ENCODE results near the gene CHRNE. TPM values are rescaled to one million over a fixed set of nuclear protein-coding genes. Genes with fewer than 3 reads are reported as not detected.
A peak's percentile ranks its signal among the peaks of the same experiment; 100 is the strongest.

CHRNE gene
- polyA plus RNA-seq, 2 of the 4 experiments (the other 2 are of a cell fraction): 0.10 to 0.13 TPM

DNA sequence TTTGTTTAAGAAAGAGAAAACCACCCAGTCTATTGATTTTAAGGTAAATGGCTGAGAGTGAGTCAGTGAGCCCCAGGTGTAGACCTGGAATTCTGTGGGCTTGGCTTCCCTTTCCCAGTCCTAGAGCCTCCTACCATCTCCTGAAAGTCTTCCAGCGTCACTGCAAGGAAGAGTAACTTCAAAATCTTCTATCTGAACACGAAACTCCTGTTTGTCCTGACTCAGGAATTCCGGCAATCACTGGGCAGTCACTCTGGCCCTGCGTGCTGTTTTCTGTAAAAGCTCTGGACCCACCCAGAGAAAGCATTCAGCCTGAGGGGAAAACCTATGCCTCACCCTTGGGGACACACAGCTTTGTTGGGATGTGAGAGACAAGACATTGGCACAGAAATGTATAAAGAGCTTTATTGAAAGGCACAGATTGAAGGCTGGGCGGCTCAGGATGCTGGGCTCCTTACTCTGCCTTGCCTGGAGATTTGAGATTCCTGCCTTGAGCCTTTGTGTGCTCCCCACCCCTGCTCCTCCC lies 53.8 kb downstream of the CHRNE start:
- TF ChIP-seq GATA3 (IDR thresholded peaks at IDR 0.05; ENCODE audit: borderline replicate concordance) (peak; percentile 36; the same call in 1 of the 2 replicates), MAFK (IDR thresholded peaks at IDR 0.05; ENCODE audit: partially characterized antibody) (peak; percentile 77), EP300 (IDR thresholded peaks at IDR 0.05) (peak in 1 of 2 experiments; percentile 4; a peak in 1 of 5 replicates), HMGXB4 (CRISPR knock-in tag; IDR thresholded peaks at IDR 0.05; ENCODE audit: borderline replicate concordance) (no peak)
- Histone ChIP-seq H3K4me2 (peak overlapping the region; percentile 68), H3K9me3 (no peaks in the 10 kb centered on the region), H3K4me3 (no peak overlapping the region), H3K27ac (peak overlapping the region; percentile 43 to 78), H3K4me1 (peaks cover 65% of the 10 kb centered on the region)
- ATAC-seq: peak; percentile 49 to 79; a peak in 5 of 6 replicates
- peak; percentile 98 for FAIRE-seq
- DNase-seq (ENCODE audit: low read depth in 1 of 2, low spot score in 1 of 2): peak; percentile 80 to 83
- ChIA-PET CTCF (interaction anchor here (0.7 to 4.4 kb wide), 8 partner anchors 9 to 59 kb away, joined by 3 to 18 read pairs (median 8); no protein-coding TSS in a partner anchor), POLR2A (interaction anchor here (1.0 kb wide), 2 partner anchors 53 to 59 kb away, joined by 3 to 6 read pairs; no protein-coding TSS in a partner anchor)
- 13% methylated on average over 5 of the region's 5 CpGs for WGBS (ENCODE audit: missing lambda C conversion rate)

Other genes with a start within 250 kb of the CHRNE start
- 30.2 and 35.5 TPM in 2 replicates for gene PELP1, start 199.0 kb downstream of the CHRNE start, polyA plus RNA-seq (2011; rRNA removed)
- 52.5 to 60.0 TPM (median 56.1 TPM) in 3 replicates for gene PELP1, start 199.0 kb downstream of the CHRNE start, polyA plus RNA-seq (2017; fragmentation: RNase III; extraction: RNeasy Plus Mini Kit Qiagen cat#74134 plus additional on column Dnase treatment)
- gene ARRB2, start 192.5 kb downstream of the CHRNE start, polyA plus RNA-seq (2011; rRNA removed): 73.1 and 74.9 TPM in 2 replicates
- gene ARRB2, start 192.5 kb downstream of the CHRNE start, polyA plus RNA-seq (2017; fragmentation: RNase III; extraction: RNeasy Plus Mini Kit Qiagen cat#74134 plus additional on column Dnase treatment): 61.0 to 68.2 TPM (median 67.8 TPM) in 3 replicates
- 57.2 and 74.0 TPM in 2 replicates for gene MED11, start 171.7 kb downstream of the CHRNE start, polyA plus RNA-seq (2011; rRNA removed)
- 52.6 to 62.5 TPM (median 58.1 TPM) in 3 replicates for gene MED11, start 171.7 kb downstream of the CHRNE start, polyA plus RNA-seq (2017; fragmentation: RNase III; extraction: RNeasy Plus Mini Kit Qiagen cat#74134 plus additional on column Dnase treatment)
- 0.15 and 0.16 TPM in 2 replicates for gene ZMYND15, start 163.3 kb downstream of the CHRNE start, polyA plus RNA-seq (2011; rRNA removed)
- gene ZMYND15, start 163.3 kb downstream of the CHRNE start, polyA plus RNA-seq (2017; fragmentation: RNase III; extraction: RNeasy Plus Mini Kit Qiagen cat#74134 plus additional on column Dnase treatment): 0.19 to 0.22 TPM (median 0.20 TPM) in 3 replicates
- gene CXCL16, start 163.2 kb downstream of the CHRNE start, polyA plus RNA-seq (2011; rRNA removed): 13.8 and 20.5 TPM in 2 replicates
- 9.1 to 11.2 TPM (median 10.1 TPM) in 3 replicates for gene CXCL16, start 163.2 kb downstream of the CHRNE start, polyA plus RNA-seq (2017; fragmentation: RNase III; extraction: RNeasy Plus Mini Kit Qiagen cat#74134 plus additional on column Dnase treatment)
- 0.80 and 1.2 TPM in 2 replicates for gene TM4SF5, start 131.2 kb downstream of the CHRNE start, polyA plus RNA-seq (2011; rRNA removed)
- 0.51 to 1.2 TPM (median 0.68 TPM) in 3 replicates for gene TM4SF5, start 131.2 kb downstream of the CHRNE start, polyA plus RNA-seq (2017; fragmentation: RNase III; extraction: RNeasy Plus Mini Kit Qiagen cat#74134 plus additional on column Dnase treatment)
- gene VMO1, start 116.7 kb downstream of the CHRNE start, polyA plus RNA-seq (2011; rRNA removed): 0.50 and 0.58 TPM in 2 replicates
- gene VMO1, start 116.7 kb downstream of the CHRNE start, polyA plus RNA-seq (2017; fragmentation: RNase III; extraction: RNeasy Plus Mini Kit Qiagen cat#74134 plus additional on column Dnase treatment): 0.39 to 1.1 TPM (median 0.81 TPM) in 3 replicates
- gene GLTPD2, start 114.1 kb downstream of the CHRNE start, polyA plus RNA-seq (2011; rRNA removed): not detected in 2 replicates
- gene GLTPD2, start 114.1 kb downstream of the CHRNE start, polyA plus RNA-seq (2017; fragmentation: RNase III; extraction: RNeasy Plus Mini Kit Qiagen cat#74134 plus additional on column Dnase treatment): not detected in 3 replicates
- gene PSMB6, start 106.9 kb downstream of the CHRNE start, polyA plus RNA-seq (2011; rRNA removed): 376 and 414 TPM in 2 replicates
- gene PSMB6, start 106.9 kb downstream of the CHRNE start, polyA plus RNA-seq (2017; fragmentation: RNase III; extraction: RNeasy Plus Mini Kit Qiagen cat#74134 plus additional on column Dnase treatment): 387 to 424 TPM (median 414 TPM) in 3 replicates
- gene PLD2, start 95.9 kb downstream of the CHRNE start, polyA plus RNA-seq (2011; rRNA removed): 17.0 and 20.2 TPM in 2 replicates
- 23.0 to 27.4 TPM (median 23.7 TPM) in 3 replicates for gene PLD2, start 95.9 kb downstream of the CHRNE start, polyA plus RNA-seq (2017; fragmentation: RNase III; extraction: RNeasy Plus Mini Kit Qiagen cat#74134 plus additional on column Dnase treatment)
- gene MINK1, start 69.8 kb downstream of the CHRNE start, polyA plus RNA-seq (2011; rRNA removed): 41.3 and 47.1 TPM in 2 replicates
- 65.2 to 73.1 TPM (median 66.9 TPM) in 3 replicates for gene MINK1, start 69.8 kb downstream of the CHRNE start, polyA plus RNA-seq (2017; fragmentation: RNase III; extraction: RNeasy Plus Mini Kit Qiagen cat#74134 plus additional on column Dnase treatment)
- 0.11 and 0.13 TPM in 2 replicates for gene C17orf107, start 3.6 kb downstream of the CHRNE start, polyA plus RNA-seq (2011; rRNA removed)
- 0.16 to 0.30 TPM (median 0.25 TPM) in 3 replicates for gene C17orf107, start 3.6 kb downstream of the CHRNE start, polyA plus RNA-seq (2017; fragmentation: RNase III; extraction: RNeasy Plus Mini Kit Qiagen cat#74134 plus additional on column Dnase treatment)
- gene GP1BA, start 29.2 kb upstream of the CHRNE start, polyA plus RNA-seq (2011; rRNA removed): not detected in 2 replicates
- not detected in 3 replicates for gene GP1BA, start 29.2 kb upstream of the CHRNE start, polyA plus RNA-seq (2017; fragmentation: RNase III; extraction: RNeasy Plus Mini Kit Qiagen cat#74134 plus additional on column Dnase treatment)
- gene SLC25A11, start 36.9 kb upstream of the CHRNE start, polyA plus RNA-seq (2011; rRNA removed): 60.2 and 64.4 TPM in 2 replicates
- gene SLC25A11, start 36.9 kb upstream of the CHRNE start, polyA plus RNA-seq (2017; fragmentation: RNase III; extraction: RNeasy Plus Mini Kit Qiagen cat#74134 plus additional on column Dnase treatment): 64.4 to 69.2 TPM (median 67.9 TPM) in 3 replicates
- 98.7 and 110 TPM in 2 replicates for gene RNF167, start 37.2 kb upstream of the CHRNE start, polyA plus RNA-seq (2011; rRNA removed)
- gene RNF167, start 37.2 kb upstream of the CHRNE start, polyA plus RNA-seq (2017; fragmentation: RNase III; extraction: RNeasy Plus Mini Kit Qiagen cat#74134 plus additional on column Dnase treatment): 83.9 to 93.7 TPM (median 86.4 TPM) in 3 replicates
- 1,417 and 1,732 TPM in 2 replicates for gene PFN1, start 45.4 kb upstream of the CHRNE start, polyA plus RNA-seq (2011; rRNA removed)
- 3,195 to 3,341 TPM (median 3,230 TPM) in 3 replicates for gene PFN1, start 45.4 kb upstream of the CHRNE start, polyA plus RNA-seq (2017; fragmentation: RNase III; extraction: RNeasy Plus Mini Kit Qiagen cat#74134 plus additional on column Dnase treatment)
- gene ENO3, start 48.0 kb upstream of the CHRNE start, polyA plus RNA-seq (2011; rRNA removed): 52.5 and 53.5 TPM in 2 replicates
- 79.0 to 109 TPM (median 102 TPM) in 3 replicates for gene ENO3, start 48.0 kb upstream of the CHRNE start, polyA plus RNA-seq (2017; fragmentation: RNase III; extraction: RNeasy Plus Mini Kit Qiagen cat#74134 plus additional on column Dnase treatment)
- 72.6 and 94.9 TPM in 2 replicates for gene SPAG7, start 64.7 kb upstream of the CHRNE start, polyA plus RNA-seq (2011; rRNA removed)
- 101 to 102 TPM (median 102 TPM) in 3 replicates for gene SPAG7, start 64.7 kb upstream of the CHRNE start, polyA plus RNA-seq (2017; fragmentation: RNase III; extraction: RNeasy Plus Mini Kit Qiagen cat#74134 plus additional on column Dnase treatment)
- gene CAMTA2, start 84.6 kb upstream of the CHRNE start, polyA plus RNA-seq (2011; rRNA removed): 12.4 and 17.7 TPM in 2 replicates
- gene CAMTA2, start 84.6 kb upstream of the CHRNE start, polyA plus RNA-seq (2017; fragmentation: RNase III; extraction: RNeasy Plus Mini Kit Qiagen cat#74134 plus additional on column Dnase treatment): 30.1 to 33.8 TPM (median 30.3 TPM) in 3 replicates
- 0.66 and 0.86 TPM in 2 replicates for gene INCA1, start 94.4 kb upstream of the CHRNE start, polyA plus RNA-seq (2011; rRNA removed)
- 1.1 to 1.3 TPM (median 1.1 TPM) in 3 replicates for gene INCA1, start 94.4 kb upstream of the CHRNE start, polyA plus RNA-seq (2017; fragmentation: RNase III; extraction: RNeasy Plus Mini Kit Qiagen cat#74134 plus additional on column Dnase treatment)
- gene KIF1C, start 94.9 kb upstream of the CHRNE start, polyA plus RNA-seq (2011; rRNA removed): 42.0 and 48.4 TPM in 2 replicates
- 74.0 to 77.4 TPM (median 76.5 TPM) in 3 replicates for gene KIF1C, start 94.9 kb upstream of the CHRNE start, polyA plus RNA-seq (2017; fragmentation: RNase III; extraction: RNeasy Plus Mini Kit Qiagen cat#74134 plus additional on column Dnase treatment)
- 1.4 and 1.9 TPM in 2 replicates for gene SLC52A1, start 132.3 kb upstream of the CHRNE start, polyA plus RNA-seq (2011; rRNA removed)
- 1.0 to 1.4 TPM (median 1.3 TPM) in 3 replicates for gene SLC52A1, start 132.3 kb upstream of the CHRNE start, polyA plus RNA-seq (2017; fragmentation: RNase III; extraction: RNeasy Plus Mini Kit Qiagen cat#74134 plus additional on column Dnase treatment)
- 4.1 and 4.8 TPM in 2 replicates for gene ZFP3, start 175.4 kb upstream of the CHRNE start, polyA plus RNA-seq (2011; rRNA removed)
- 1.6 to 1.9 TPM (median 1.7 TPM) in 3 replicates for gene ZFP3, start 175.4 kb upstream of the CHRNE start, polyA plus RNA-seq (2017; fragmentation: RNase III; extraction: RNeasy Plus Mini Kit Qiagen cat#74134 plus additional on column Dnase treatment)
- 4.9 and 5.1 TPM in 2 replicates for gene ZNF232, start 208.8 kb upstream of the CHRNE start, polyA plus RNA-seq (2011; rRNA removed)
- gene ZNF232, start 208.8 kb upstream of the CHRNE start, polyA plus RNA-seq (2017; fragmentation: RNase III; extraction: RNeasy Plus Mini Kit Qiagen cat#74134 plus additional on column Dnase treatment): 4.7 to 5.1 TPM (median 4.7 TPM) in 3 replicates
- gene USP6, start 212.9 kb upstream of the CHRNE start, polyA plus RNA-seq (2011; rRNA removed): 0.01 TPM in 2 replicates
- gene USP6, start 212.9 kb upstream of the CHRNE start, polyA plus RNA-seq (2017; fragmentation: RNase III; extraction: RNeasy Plus Mini Kit Qiagen cat#74134 plus additional on column Dnase treatment): 0.04 to 0.09 TPM (median 0.07 TPM) in 3 replicates